Spleen (tissue), 11 donors: ENCODE measurements around the gene SLC22A23. TPM values are rescaled to one million over a fixed set of nuclear protein-coding genes. Genes with fewer than 3 reads are reported as not detected.

Experiments
- DNase-seq: peaks from one replicate; pipeline ENCODE4 v3.0.0-alpha.2; 2020
- H3K27ac ChIP-seq, 8 donors: fragments of 200-600 bp; sonication (generic) in 7 of 8; 1 replicate in 4 of 8; 2 replicates in 4 of 8; pipeline versions ENCODE4 v1.5.0 to v1.8.0; 2016 to 2021; ENCODE audit warnings: inconsistent platforms in 4 of 8, mild to moderate bottlenecking in 4 of 8, moderate library complexity in 1 of 8
- H3K27me3 ChIP-seq, 7 donors: fragments of 200-600 bp; sonication (generic) in 6 of 7; replicated peaks in 1 of 7; 1 replicate in 4 of 7; 2 replicates in 3 of 7; pipeline versions ENCODE4 v1.5.0 to v1.8.0; 2016 to 2021; ENCODE audit warnings: inconsistent platforms in 3 of 7, mild to moderate bottlenecking in 1 of 7
- H3K36me3 ChIP-seq, 6 donors: fragments of 200-600 bp; sonication (generic) in 5 of 6; 1 replicate in 4 of 6; 2 replicates in 2 of 6; pipeline versions ENCODE4 v1.5.0 to v1.8.0; 2016 to 2021; ENCODE audit warnings: inconsistent platforms in 2 of 6
- H3K4me1 ChIP-seq, 6 donors: fragments of 200-600 bp; sonication (generic) in 5 of 6; 1 replicate in 3 of 6; 2 replicates in 3 of 6; pipeline versions ENCODE4 v1.5.0 to v1.8.0; 2016 to 2021; ENCODE audit warnings: inconsistent platforms in 3 of 6
- H3K4me3 ChIP-seq, 8 donors: fragments of 200-600 bp; sonication (generic) in 7 of 8; 1 replicate in 4 of 8; 2 replicates in 4 of 8; pipeline versions ENCODE4 v1.5.0 to v1.8.0; 2016 to 2021; ENCODE audit warnings: inconsistent platforms in 4 of 8, mild to moderate bottlenecking in 4 of 8, moderate library complexity in 2 of 8
- H3K9me3 ChIP-seq, 8 donors: fragments of 200-600 bp; sonication (generic) in 7 of 8; 1 replicate in 4 of 8; 2 replicates in 4 of 8; pipeline versions ENCODE4 v1.5.0 to v1.8.0; 2016 to 2021; ENCODE audit warnings: inconsistent platforms in 4 of 8
- CTCF ChIP-seq, 11 experiments: fragments of 200-600 bp in 7 of 11; fragments of 450-650 bp in 4 of 11; sonication (generic) in 4 of 11; IDR thresholded peaks in 8 of 11; conservative IDR thresholded peaks in 3 of 11; 1 replicate in 7 of 11; 2 replicates in 4 of 11; pipeline versions ENCODE4 v1.4.0 to v1.8.0; 2016 to 2021; ENCODE audit warnings: antibody characterized with exemption in 11 of 11, inconsistent platforms in 4 of 11, mild to moderate bottlenecking in 1 of 11
- POLR2A ChIP-seq, 3 donors: fragments of 450-650 bp; IDR thresholded peaks; one replicate each; pipeline ENCODE4 v1.5.1; 2017; ENCODE audit warnings: antibody characterized with exemption in 3 of 3, mild to moderate bottlenecking in 1 of 3
- POLR2AphosphoS5 ChIP-seq, 3 donors: sonication (generic); formaldehyde crosslinking; IDR thresholded peaks; one replicate each; pipeline ENCODE4 v1.5.1; 2017; ENCODE audit warnings: antibody characterized with exemption in 3 of 3
- WGBS, 5 donors: extraction: QIAGEN DNeasy Blood & Tissue Kit in 3 of 5; methylation state at CpG; one replicate each; pipeline versions ENCODE4 v1.1.5 to v1.1.7; 2013 to 2018; 5-methylcytosine and 5-hydroxymethylcytosine counted together
- intact Hi-C: fragments of 100-400 bp; cut with DNase I; formaldehyde crosslinking; loops from one replicate; pipeline ENCODE4 v1.15.0; 2023; ENCODE audit warnings: low total_unique reads
- polyA plus RNA-seq, 3 donors: library from polyadenylated mRNA; stranded (reverse); fragments of 200-250 nt; gene quantifications; one replicate each; pipeline ENCODE4 v1.2.1, GENCODE V29; 2013
- total RNA-seq, 7 donors: library from RNA; depleted of rRNA in 3 of 7; stranded (reverse); fragments of >200 nt in 3 of 7; fragmentation: NEBNext Ultra II Directional in 4 of 7; extraction: Animal tissue kit (Norgen Biotek cat#: 25700) in 4 of 7; gene quantifications; one replicate each; pipeline versions ENCODE4 v1.1.0 to v1.2.1, GENCODE V29; 2016 to 2021
- donor health status: healthy with polysubstance abuse.
- donor health status: DM: no; HTN: no; CAD: no; lungs with moderate emphysema.
- donor health status: DM: no; HTN: no; CAD: no.
- donor health status: Bipolar disorder and iron deficiency.
- donor health status: healthy.
- donor health status: DM: no; HTN: no; CAD: no.
- donor health status: DM: yes; HTN: yes; CAD: no.

The SLC22A23 gene
- total and polyA plus RNA-seq, 10 donors: 1.9 to 22.6 (median 18.3) TPM

- Histone ChIP-seq H3K27me3 (peaks cover 0 to 9% (median 0%) of the 10 kb centered on the region in 7 donors), H3K9me3 (no peaks in the 10 kb centered on the region), H3K4me3 (no peak overlapping the region), H3K27ac (peak overlapping the region in 2 of 8 donors; percentile 2 to 31), H3K4me1 (peaks cover 0 to 18% (median 13%) of the 10 kb centered on the region in 6 donors), H3K36me3 (no peaks in the 10 kb centered on the region)
- 87 to 96% (median 91%) methylated on average over 7 of the region's 7 CpGs for WGBS, 5 donors
- intact Hi-C loops: no loop called here
- no peak for DNase-seq
- TF ChIP-seq POLR2AphosphoS5 (IDR thresholded peaks at IDR 0.05) (no peak), POLR2A (IDR thresholded peaks at IDR 0.05) (no peak), CTCF (IDR thresholded peaks at IDR 0.05 in 8 of 11, conservative IDR thresholded peaks at IDR 0.05 in 3 of 11) (no peak)
These were observed 124.9 kb downstream of the SLC22A23 start for GRCh38 chr6:3331971-3332370.

GRCh38 chr6:3331494-3331893, 125.4 kb downstream of the SLC22A23 start:
- WGBS, 5 donors: 50 to 77% (median 60%) methylated on average over 2 of the region's 2 CpGs
- no peak for DNase-seq
- H3K36me3 ChIP-seq: no peaks in the 10 kb centered on the region
- H3K4me3 ChIP-seq: no peak overlapping the region
- H3K9me3 ChIP-seq: no peaks in the 10 kb centered on the region
- TF ChIP-seq POLR2AphosphoS5 (IDR thresholded peaks at IDR 0.05): no peak
- H3K27me3 ChIP-seq: peaks cover 0 to 9% (median 0%) of the 10 kb centered on the region in 7 donors
- intact Hi-C loops: no loop called here
- peaks cover 0 to 18% (median 10%) of the 10 kb centered on the region in 6 donors for H3K4me1 ChIP-seq
- peak overlapping the region in 3 of 8 donors; percentile 24 to 39 (median 31) for H3K27ac ChIP-seq

DNA sequence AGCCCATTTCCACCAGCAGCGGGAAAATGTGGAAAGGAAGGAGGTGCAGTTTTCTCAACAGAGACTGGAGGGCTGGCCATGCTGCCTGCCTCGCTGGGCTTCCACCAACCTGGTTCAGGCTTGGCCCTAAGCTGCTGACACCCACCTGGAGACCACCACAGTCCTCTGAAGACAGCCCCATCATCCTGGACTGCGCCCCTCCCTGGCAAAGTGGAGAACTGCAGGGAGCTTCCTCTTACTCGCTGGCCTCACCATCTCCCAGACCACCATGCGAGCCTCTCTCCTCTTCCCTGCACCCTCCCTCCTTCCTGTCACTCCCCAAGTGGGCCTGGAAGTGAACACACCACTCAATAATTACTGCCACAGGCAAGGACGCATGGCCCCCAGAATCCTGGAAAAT, 126.7 kb downstream of the SLC22A23 start:
- H3K4me3 ChIP-seq: no peak overlapping the region
- peaks cover 0 to 18% (median 11%) of the 10 kb centered on the region in 6 donors for H3K4me1 ChIP-seq
- peak overlapping the region in 3 of 8 donors; percentile 25 to 38 (median 31) for H3K27ac ChIP-seq
- WGBS, 5 donors: 70 to 84% (median 77%) methylated on average over 6 of the region's 6 CpGs
- TF ChIP-seq POLR2A (IDR thresholded peaks at IDR 0.05) (no peak), CTCF (IDR thresholded peaks at IDR 0.05 in 8 of 11, conservative IDR thresholded peaks at IDR 0.05 in 3 of 11) (no peak), POLR2AphosphoS5 (IDR thresholded peaks at IDR 0.05) (no peak)
- H3K27me3 ChIP-seq: peaks cover 0 to 9% (median 0%) of the 10 kb centered on the region in 7 donors
- DNase-seq: peak; percentile 41
- intact Hi-C loops: no loop called here
- H3K36me3 ChIP-seq: no peaks in the 10 kb centered on the region
- no peaks in the 10 kb centered on the region for H3K9me3 ChIP-seq

GRCh38 chr6:3329393-3330051, 127.3 kb downstream of the SLC22A23 start:
- no peak overlapping the region for H3K4me3 ChIP-seq
- no peaks in the 10 kb centered on the region for H3K9me3 ChIP-seq
- H3K27me3 ChIP-seq: peaks cover 0 to 9% (median 0%) of the 10 kb centered on the region in 7 donors
- 75 to 87% (median 86%) methylated on average over 24 to 26 of the region's 26 CpGs for WGBS, 5 donors
- DNase-seq: peak; percentile 52
- peaks cover 0 to 17% (median 6%) of the 10 kb centered on the region in 6 donors for H3K4me1 ChIP-seq
- peak overlapping the region in 2 of 8 donors; percentile 25 to 38 for H3K27ac ChIP-seq
- intact Hi-C loops: no loop called here
- H3K36me3 ChIP-seq: no peaks in the 10 kb centered on the region
- TF ChIP-seq POLR2A (IDR thresholded peaks at IDR 0.05) (no peak), CTCF (IDR thresholded peaks at IDR 0.05 in 8 of 11, conservative IDR thresholded peaks at IDR 0.05 in 3 of 11) (no peak), POLR2AphosphoS5 (IDR thresholded peaks at IDR 0.05) (peak in 1 of 3 donors; percentile 23)
